GM23248 (cell line): ENCODE data around the gene SRSF8. TPM values are rescaled to one million over a fixed set of nuclear protein-coding genes. Genes with fewer than 3 reads are reported as not detected.

Experiments
- DNase-seq: peaks from one replicate; pipeline ENCODE4 v3.0.0-alpha.2; 2015
- H2AFZ ChIP-seq: fragments of 200-600 bp; sonication (generic); 2 replicates; pipeline ENCODE4 v1.6.1; 2016; ENCODE audit warnings: antibody characterized with exemption
- H3F3A ChIP-seq: fragments of 200-600 bp; sonication (generic); 2 replicates; pipeline ENCODE4 v1.6.1; 2016; ENCODE audit warnings: mild to moderate bottlenecking, antibody characterized with exemption, mixed run types; ENCODE audit not compliant: insufficient read depth
- H3K27ac ChIP-seq: fragments of 200-600 bp; sonication (generic); 2 replicates; pipeline ENCODE4 v1.5.1; 2016; ENCODE audit warnings: mild to moderate bottlenecking
- H3K27me3 ChIP-seq: fragments of 200-600 bp; sonication (generic); replicated peaks from 2 replicates; pipeline ENCODE4 v1.6.1; 2016; ENCODE audit warnings: mild to moderate bottlenecking; ENCODE audit not compliant: insufficient read depth
- H3K36me3 ChIP-seq: fragments of 200-600 bp; sonication (generic); 2 replicates; pipeline ENCODE4 v1.6.1; 2016; ENCODE audit warnings: low read depth, mild to moderate bottlenecking
- H3K4me1 ChIP-seq: fragments of 200-600 bp; sonication (generic); 2 replicates; pipeline ENCODE4 v1.6.1; 2016; ENCODE audit warnings: mild to moderate bottlenecking; ENCODE audit not compliant: insufficient read depth
- H3K4me2 ChIP-seq: fragments of 200-600 bp; sonication (generic); one replicate; pipeline ENCODE4 v1.6.1; 2016; ENCODE audit warnings: mild to moderate bottlenecking; ENCODE audit not compliant: unreplicated experiment
- H3K4me3 ChIP-seq: fragments of 200-600 bp; sonication (generic); 2 replicates; pipeline ENCODE4 v1.5.1; 2016; ENCODE audit warnings: mild to moderate bottlenecking
- H3K79me2 ChIP-seq: fragments of 200-600 bp; sonication (generic); 2 replicates; pipeline ENCODE4 v1.6.1; 2016; ENCODE audit warnings: mild to moderate bottlenecking; ENCODE audit not compliant: insufficient read depth
- H3K9ac ChIP-seq: fragments of 200-600 bp; sonication (generic); 2 replicates; pipeline ENCODE4 v1.6.1; 2016; ENCODE audit warnings: mild to moderate bottlenecking
- H3K9me2 ChIP-seq: fragments of 200-600 bp; sonication (generic); 2 replicates; pipeline ENCODE4 v1.6.1; 2016; ENCODE audit warnings: mixed run types, mild to moderate bottlenecking, moderate library complexity; ENCODE audit not compliant: insufficient read depth
- H3K9me3 ChIP-seq: fragments of 200-600 bp; sonication (generic); one replicate; pipeline ENCODE4 v1.6.1; 2017; ENCODE audit warnings: low read depth
- H4K20me1 ChIP-seq: fragments of 200-600 bp; sonication (generic); 2 replicates; pipeline ENCODE4 v1.6.0; 2016; ENCODE audit not compliant: insufficient read depth
- EZH2 ChIP-seq: fragments of 200-600 bp; sonication (generic); IDR thresholded peaks from 2 replicates; pipeline ENCODE4 v1.6.1; 2018; ENCODE audit warnings: antibody characterized with exemption, mild to moderate bottlenecking; ENCODE audit not compliant: insufficient read depth, poor library complexity, severe bottlenecking
- EZH2phosphoT487 ChIP-seq: fragments of 200-600 bp; sonication (generic); IDR thresholded peaks from 2 replicates; pipeline ENCODE4 v1.6.1; 2018; ENCODE audit warnings: antibody characterized with exemption, moderate library complexity, mild to moderate bottlenecking, low read depth; ENCODE audit not compliant: insufficient read depth
- WGBS, 2 experiments: methylation state at CpG; one replicate each; pipeline ENCODE4 v1.1.6; 2015 to 2017; ENCODE audit warnings: low lambda C conversion rate in 2 of 2, low coverage in 1 of 2; ENCODE audit errors: missing lambda C conversion rate in 2 of 2; 5-methylcytosine and 5-hydroxymethylcytosine counted together
- in situ Hi-C: fragments of 300-500 bp; cut with MboI; formaldehyde crosslinking; loops from 2 replicates; pipeline ENCODE4 v1.15.0; 2020
- polyA plus RNA-seq: library from polyadenylated mRNA; unstranded; fragments of >200 nt; fragmentation: Nextera tagmentation; extraction: Ambion mirVana; gene quantifications from 2 replicates; pipeline ENCODE4 v1.2.1, GENCODE V29; 2016
- total RNA-seq: library from RNA; depleted of rRNA; stranded (reverse); fragments of >200 nt; shearing (Covaris generic); gene quantifications from 2 replicates; pipeline ENCODE4 v1.2.3, GENCODE V29; 2014

The SRSF8 gene
- total and polyA plus RNA-seq, 2 experiments from 2014 or later, result 14.8 to 39.4 TPM

DNA sequence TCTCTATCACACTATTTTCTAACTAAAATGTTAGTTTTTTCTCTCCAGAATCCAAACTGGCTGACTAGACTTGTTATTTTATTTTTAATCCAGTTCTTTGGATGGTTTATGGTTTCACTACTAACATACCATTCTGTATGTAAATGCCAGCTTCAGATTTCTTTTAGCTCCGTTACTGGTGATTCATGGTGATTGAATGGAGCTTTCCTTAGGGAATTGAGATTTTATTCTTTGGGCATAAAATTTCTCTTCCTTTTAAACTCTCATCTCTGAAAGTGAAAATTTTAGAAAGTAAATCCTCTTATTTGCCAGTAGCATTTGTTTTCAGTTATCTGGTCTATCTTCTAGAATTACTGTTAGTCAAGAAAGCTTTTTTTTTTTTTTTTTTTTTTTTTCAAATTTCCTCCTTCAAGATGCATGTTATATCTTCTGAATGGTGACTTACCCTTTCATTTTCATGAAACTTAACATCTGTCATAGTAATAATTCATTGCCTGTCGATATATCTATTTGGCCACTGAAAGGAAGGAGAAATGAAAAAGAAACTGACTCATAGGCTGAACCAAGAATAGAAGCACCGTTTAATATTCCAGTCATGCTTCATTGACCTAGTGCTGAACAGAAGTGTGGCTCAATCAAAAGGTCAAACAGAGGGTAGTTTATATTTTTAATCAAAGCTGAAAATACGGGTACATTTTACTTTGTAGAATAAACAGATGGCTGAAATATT lies 29.3 kb downstream of the SRSF8 start:
- Histone ChIP-seq H3K27ac (peak overlapping the region; percentile 65), H4K20me1 (no peaks in the 10 kb centered on the region), H3K4me1 (peaks cover 33% of the 10 kb centered on the region), H3K4me2 (peak overlapping the region; percentile 79), H3K4me3 (peak overlapping the region; percentile 48), H3K9me2 (0 out of 2 replicates have a peak, but pooled peaks cover 3% of the 10 kb centered on the region), H2AFZ (no peak overlapping the region), H3K27me3 (no peaks in the 10 kb centered on the region), H3K79me2 (peaks cover 36% of the 10 kb centered on the region), H3F3A (peaks cover 28% of the 10 kb centered on the region), H3K36me3 (no peaks in the 10 kb centered on the region), H3K9ac (peak overlapping the region; percentile 7; the same call in 1 of the 2 replicates), H3K9me3 (no peaks in the 10 kb centered on the region)
- TF ChIP-seq EZH2 (no peak), EZH2phosphoT487 (no peak)
- DNase-seq, result peak; percentile 85
- 2% methylated on average over 4 of the region's 4 CpGs for WGBS, 2 experiments
- in situ Hi-C loops, result no loop called here

DNA sequence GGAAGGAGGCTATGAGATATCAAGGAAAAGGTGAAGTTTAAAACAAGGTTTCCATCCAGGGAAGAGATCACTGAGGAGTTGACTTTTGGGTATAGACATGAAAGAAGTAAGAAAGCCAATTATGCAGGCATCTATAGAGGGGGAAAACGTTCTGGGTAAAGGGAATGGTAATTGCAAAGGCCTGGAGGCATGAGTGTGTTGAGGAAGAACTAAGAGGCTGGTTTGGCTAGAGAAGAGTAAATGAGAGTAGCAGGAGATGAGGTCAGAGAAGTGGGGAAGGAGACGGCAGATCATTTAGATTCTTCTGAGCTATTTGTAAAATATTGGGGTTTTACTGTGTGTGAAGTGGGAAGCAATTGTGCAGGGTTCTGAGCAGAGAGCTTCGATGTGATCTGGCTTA lies 30.5 kb downstream of the SRSF8 start:
- H3K4me2 ChIP-seq, result no peak overlapping the region
- 0 out of 2 replicates have a peak, but pooled peaks cover 3% of the 10 kb centered on the region for H3K9me2 ChIP-seq
- peaks cover 28% of the 10 kb centered on the region for H3F3A ChIP-seq
- peaks cover 34% of the 10 kb centered on the region for H3K79me2 ChIP-seq
- no peaks in the 10 kb centered on the region for H3K36me3 ChIP-seq
- H3K4me1 ChIP-seq, result peaks cover 32% of the 10 kb centered on the region
- no peaks in the 10 kb centered on the region for H4K20me1 ChIP-seq
- H3K27me3 ChIP-seq, result no peaks in the 10 kb centered on the region
- TF ChIP-seq EZH2phosphoT487 (no peak), EZH2 (no peak)
- H2AFZ ChIP-seq, result no peak overlapping the region
- in situ Hi-C loops, result no loop called here
- no peak overlapping the region for H3K27ac ChIP-seq
- H3K4me3 ChIP-seq, result no peak overlapping the region
- no peak overlapping the region for H3K9ac ChIP-seq
- WGBS, 2 experiments, result 55 to 58% methylated on average over 3 of the region's 3 CpGs
- no peaks in the 10 kb centered on the region for H3K9me3 ChIP-seq
- DNase-seq, result no peak

DNA sequence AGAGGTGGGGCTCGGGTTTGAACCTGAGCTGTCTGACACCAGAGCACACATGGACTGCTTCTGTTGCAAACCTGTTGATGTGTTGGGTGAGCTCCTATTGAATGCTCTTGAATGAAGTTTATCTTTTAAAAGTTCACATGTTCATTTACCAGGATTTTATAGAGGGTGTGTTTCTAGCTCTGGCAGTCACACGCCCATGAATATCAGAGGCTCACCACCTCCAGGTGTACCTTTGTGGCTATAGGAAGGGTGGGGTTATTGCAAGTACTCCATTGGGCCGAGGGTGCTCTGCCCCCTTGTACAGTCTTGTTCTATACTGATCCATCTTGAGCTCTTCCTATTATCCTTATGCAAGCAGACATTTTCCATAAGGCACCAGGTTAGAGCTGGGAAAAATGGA lies 32.1 kb downstream of the SRSF8 start:
- 83 to 84% methylated on average over 3 of the region's 3 CpGs for WGBS, 2 experiments
- no peak overlapping the region for H2AFZ ChIP-seq
- no peak overlapping the region for H3K9ac ChIP-seq
- H3K27me3 ChIP-seq, result no peaks in the 10 kb centered on the region
- no peak overlapping the region for H3K4me3 ChIP-seq
- DNase-seq, result no peak
- no peaks in the 10 kb centered on the region for H3K36me3 ChIP-seq
- H3K4me2 ChIP-seq, result no peak overlapping the region
- peaks cover 16% of the 10 kb centered on the region for H3K4me1 ChIP-seq
- no peak overlapping the region for H3K27ac ChIP-seq
- H3K9me3 ChIP-seq, result no peaks in the 10 kb centered on the region
- H3K79me2 ChIP-seq, result peaks cover 34% of the 10 kb centered on the region
- no peaks in the 10 kb centered on the region for H4K20me1 ChIP-seq
- 0 out of 2 replicates have a peak, but pooled peaks cover 3% of the 10 kb centered on the region for H3K9me2 ChIP-seq
- peaks cover 13% of the 10 kb centered on the region for H3F3A ChIP-seq
- no peak for TF ChIP-seq EZH2
- no peak for TF ChIP-seq EZH2phosphoT487
- in situ Hi-C loops, result no loop called here

DNA sequence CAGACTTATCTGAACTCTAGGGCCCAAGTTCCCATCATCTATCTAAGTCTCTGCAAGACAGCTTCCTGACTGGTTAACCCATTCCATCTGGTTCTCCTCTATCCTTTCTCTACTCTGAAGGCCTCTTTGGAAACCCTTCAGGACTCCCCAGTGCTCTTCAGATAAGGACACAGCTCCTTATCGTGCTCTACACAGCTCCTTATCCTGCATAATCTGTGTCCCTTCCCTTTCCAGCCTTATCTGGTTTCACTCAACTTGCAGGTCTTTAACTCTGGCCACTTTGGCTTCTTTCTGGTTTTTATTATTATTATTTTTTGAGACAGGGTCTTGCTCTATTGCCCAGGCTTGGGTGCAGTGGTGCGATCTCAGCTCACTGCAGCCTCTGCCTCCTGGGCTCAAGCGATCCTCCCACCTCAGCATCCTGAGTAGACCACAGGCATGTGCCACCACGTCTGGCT lies 33.5 kb downstream of the SRSF8 start:
- H3K36me3 ChIP-seq, result no peaks in the 10 kb centered on the region
- peaks cover 13% of the 10 kb centered on the region for H3F3A ChIP-seq
- no peak for DNase-seq
- no peak overlapping the region for H3K4me2 ChIP-seq
- H3K27me3 ChIP-seq, result no peaks in the 10 kb centered on the region
- in situ Hi-C loops, result no loop called here
- H3K9ac ChIP-seq, result no peak overlapping the region
- H3K4me3 ChIP-seq, result no peak overlapping the region
- peaks cover 29% of the 10 kb centered on the region for H3K79me2 ChIP-seq
- 0 out of 2 replicates have a peak, but pooled peaks cover 3% of the 10 kb centered on the region for H3K9me2 ChIP-seq
- no peaks in the 10 kb centered on the region for H3K9me3 ChIP-seq
- WGBS, 2 experiments, result 95 to 96% methylated on average over 4 of the region's 4 CpGs
- TF ChIP-seq EZH2, result no peak
- no peak for TF ChIP-seq EZH2phosphoT487
- no peaks in the 10 kb centered on the region for H4K20me1 ChIP-seq
- H3K4me1 ChIP-seq, result peaks cover 16% of the 10 kb centered on the region
- H3K27ac ChIP-seq, result no peak overlapping the region
- no peak overlapping the region for H2AFZ ChIP-seq
